ENCODE results near the gene FOSB. TPM values are rescaled to one million over a fixed set of nuclear protein-coding genes. Genes with fewer than 3 reads are reported as not detected.

Gene FOSB
- total and polyA plus RNA-seq, 9 of the 15 experiments (the other 6 are each of a cell fraction or from before 2014, with no cell fraction given) = 0.11 to 2.7 (median 0.73) TPM

DNA sequence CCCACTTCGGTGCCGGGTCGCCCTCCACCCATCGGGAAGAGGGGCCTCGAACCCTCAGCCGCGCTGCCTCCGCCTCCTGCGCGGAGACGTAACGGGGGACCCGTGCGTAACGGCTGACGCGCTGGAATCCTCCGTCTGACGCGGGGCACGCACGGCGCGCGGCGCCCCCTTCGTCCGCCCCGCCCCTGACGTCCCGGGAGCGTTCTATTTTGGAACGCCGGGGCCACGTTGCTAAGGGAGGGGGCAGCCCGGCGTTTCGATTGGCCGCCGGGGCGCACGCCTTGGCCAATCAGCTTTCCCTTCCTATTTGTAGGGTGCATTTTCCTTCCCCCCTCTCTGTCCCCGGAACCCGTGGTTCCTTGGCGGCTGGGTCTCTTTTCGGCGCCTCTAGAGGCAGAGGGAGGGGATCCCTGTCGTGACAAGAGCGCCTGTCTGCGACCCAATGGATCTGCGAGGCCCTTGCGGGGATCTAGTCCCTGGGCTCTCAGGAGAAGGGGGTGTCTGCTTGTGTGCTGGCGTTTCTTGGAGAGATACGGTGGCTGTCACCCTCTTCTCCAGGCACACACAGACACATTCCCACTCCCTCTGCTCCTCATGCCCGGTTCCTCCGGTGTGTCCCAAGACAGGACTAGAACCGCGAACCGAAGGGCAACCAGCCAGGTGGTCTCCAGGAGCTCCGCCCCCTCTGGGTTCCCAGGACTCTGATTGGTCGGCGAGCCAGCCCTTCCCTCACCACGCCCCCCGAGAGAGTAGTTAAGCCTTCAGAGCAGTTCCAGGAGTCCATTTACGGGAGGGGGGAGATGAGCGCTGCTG is 1.5 kb downstream of the FOSB start (continued):
- TF ChIP-seq ZNF699 (CRISPR knock-in tag; IDR thresholded peaks at IDR 0.05; ENCODE audit: insufficient replicate concordance) (no peak), KDM2B (CRISPR knock-in tag; IDR thresholded peaks at IDR 0.05) (no peak), UBTF (IDR thresholded peaks at IDR 0.05; ENCODE audit: borderline replicate concordance in 1 of 2, low read depth in 2 of 2, low read length in 2 of 2) (no peak), TBP (optimal IDR thresholded peaks at IDR 0.05; ENCODE audit: low read depth, low read length) (no peak), NFIC (IDR thresholded peaks at IDR 0.05) (peak; percentile 63), CBFB (CRISPR knock-in tag; IDR thresholded peaks at IDR 0.05) (peak; percentile 52; the same call in 1 of the 2 replicates), RBM15 (IDR thresholded peaks at IDR 0.05; ENCODE audit: insufficient read depth, low read length) (no peak), SMARCB1 (IDR thresholded peaks at IDR 0.05; ENCODE audit: insufficient read length, low read depth) (no peak), ASH1L (IDR thresholded peaks at IDR 0.05; ENCODE audit: borderline replicate concordance, low read depth, partially characterized antibody) (peak; percentile 44), MCM7 (IDR thresholded peaks at IDR 0.05) (no peak), HMBOX1 (IDR thresholded peaks at IDR 0.05) (no peak), NFXL1 (CRISPR knock-in tag; IDR thresholded peaks at IDR 0.05) (no peak), THAP12 (CRISPR knock-in tag; IDR thresholded peaks at IDR 0.05) (no peak)
- TF ChIP-seq, protein P1, sequence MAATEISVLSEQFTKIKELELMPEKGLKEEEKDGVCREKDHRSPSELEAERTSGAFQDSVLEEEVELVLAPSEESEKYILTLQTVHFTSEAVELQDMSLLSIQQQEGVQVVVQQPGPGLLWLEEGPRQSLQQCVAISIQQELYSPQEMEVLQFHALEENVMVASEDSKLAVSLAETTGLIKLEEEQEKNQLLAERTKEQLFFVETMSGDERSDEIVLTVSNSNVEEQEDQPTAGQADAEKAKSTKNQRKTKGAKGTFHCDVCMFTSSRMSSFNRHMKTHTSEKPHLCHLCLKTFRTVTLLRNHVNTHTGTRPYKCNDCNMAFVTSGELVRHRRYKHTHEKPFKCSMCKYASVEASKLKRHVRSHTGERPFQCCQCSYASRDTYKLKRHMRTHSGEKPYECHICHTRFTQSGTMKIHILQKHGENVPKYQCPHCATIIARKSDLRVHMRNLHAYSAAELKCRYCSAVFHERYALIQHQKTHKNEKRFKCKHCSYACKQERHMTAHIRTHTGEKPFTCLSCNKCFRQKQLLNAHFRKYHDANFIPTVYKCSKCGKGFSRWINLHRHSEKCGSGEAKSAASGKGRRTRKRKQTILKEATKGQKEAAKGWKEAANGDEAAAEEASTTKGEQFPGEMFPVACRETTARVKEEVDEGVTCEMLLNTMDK (IDR thresholded peaks at IDR 0.05; ENCODE audit: borderline replicate concordance, insufficient read depth, low read depth, low read length, poor library complexity, severe bottlenecking) = no peak
- TF ChIP-seq, protein P2, sequence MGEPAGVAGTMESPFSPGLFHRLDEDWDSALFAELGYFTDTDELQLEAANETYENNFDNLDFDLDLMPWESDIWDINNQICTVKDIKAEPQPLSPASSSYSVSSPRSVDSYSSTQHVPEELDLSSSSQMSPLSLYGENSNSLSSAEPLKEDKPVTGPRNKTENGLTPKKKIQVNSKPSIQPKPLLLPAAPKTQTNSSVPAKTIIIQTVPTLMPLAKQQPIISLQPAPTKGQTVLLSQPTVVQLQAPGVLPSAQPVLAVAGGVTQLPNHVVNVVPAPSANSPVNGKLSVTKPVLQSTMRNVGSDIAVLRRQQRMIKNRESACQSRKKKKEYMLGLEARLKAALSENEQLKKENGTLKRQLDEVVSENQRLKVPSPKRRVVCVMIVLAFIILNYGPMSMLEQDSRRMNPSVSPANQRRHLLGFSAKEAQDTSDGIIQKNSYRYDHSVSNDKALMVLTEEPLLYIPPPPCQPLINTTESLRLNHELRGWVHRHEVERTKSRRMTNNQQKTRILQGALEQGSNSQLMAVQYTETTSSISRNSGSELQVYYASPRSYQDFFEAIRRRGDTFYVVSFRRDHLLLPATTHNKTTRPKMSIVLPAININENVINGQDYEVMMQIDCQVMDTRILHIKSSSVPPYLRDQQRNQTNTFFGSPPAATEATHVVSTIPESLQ (CRISPR knock-in tag; IDR thresholded peaks at IDR 0.05) = no peak
- TF ChIP-seq, protein P3, sequence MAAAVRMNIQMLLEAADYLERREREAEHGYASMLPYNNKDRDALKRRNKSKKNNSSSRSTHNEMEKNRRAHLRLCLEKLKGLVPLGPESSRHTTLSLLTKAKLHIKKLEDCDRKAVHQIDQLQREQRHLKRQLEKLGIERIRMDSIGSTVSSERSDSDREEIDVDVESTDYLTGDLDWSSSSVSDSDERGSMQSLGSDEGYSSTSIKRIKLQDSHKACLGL (CRISPR knock-in tag; IDR thresholded peaks at IDR 0.05; ENCODE audit: borderline replicate concordance, poor library complexity, severe bottlenecking) = no peak
